ENCODE results near the gene SYNRG.
A peak's percentile ranks its signal among the peaks of the same experiment; 100 is the strongest.

The SYNRG gene

DNA sequence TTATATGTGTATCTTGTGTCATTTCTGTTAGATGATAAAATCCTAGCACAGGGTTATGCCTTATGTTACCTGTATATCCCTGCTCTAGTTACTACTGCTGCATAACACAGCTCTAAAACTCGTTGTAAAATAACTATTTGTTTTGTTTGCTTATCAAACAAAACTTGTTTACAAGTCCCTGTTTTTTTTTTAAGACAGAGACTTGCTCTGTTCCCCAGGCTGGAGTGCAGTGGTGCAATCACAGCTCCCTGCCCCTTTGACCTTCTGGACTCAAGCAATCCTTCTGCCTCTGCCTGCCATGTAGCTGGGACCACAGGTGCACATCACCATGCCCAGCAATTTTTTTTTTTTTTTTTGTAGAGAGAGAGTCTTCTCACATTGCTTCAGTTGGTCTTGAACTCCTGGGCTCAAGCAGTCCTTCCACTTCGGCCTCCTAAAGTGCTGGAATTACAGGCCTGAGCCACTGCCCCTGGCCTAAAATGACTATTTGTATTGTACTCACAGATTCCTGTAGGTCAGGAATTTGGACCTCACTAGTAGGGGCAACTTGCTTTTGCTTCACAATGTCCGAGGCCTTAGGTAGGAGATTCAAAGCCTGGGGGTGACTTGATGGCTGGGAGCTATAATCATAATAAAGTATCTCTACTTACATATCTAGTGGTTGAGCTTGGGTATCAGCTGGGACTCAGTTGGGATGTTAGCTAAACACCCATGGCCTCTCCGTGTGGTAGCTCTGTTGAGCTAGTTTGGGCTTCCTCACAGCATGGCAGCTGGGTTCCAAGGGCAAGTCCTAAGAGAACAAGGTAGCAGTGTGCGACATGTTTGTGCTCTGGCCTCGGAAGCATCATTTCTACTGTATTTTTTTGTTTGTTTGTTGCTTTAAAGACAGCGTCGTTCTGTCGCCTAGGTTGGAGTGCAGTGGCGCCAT is 106.9 kb downstream of the SYNRG start:
- Histone ChIP-seq H3K36me3 (ENCODE audit: insufficient read depth, low read length) (no peaks in the 10 kb centered on the region), H3K4me3 (ENCODE audit: low read length) (no peak overlapping the region), H3K27me3 (ENCODE audit: insufficient read depth, low read length) (no peaks in the 10 kb centered on the region), H2AFZ (ENCODE audit: low read depth, low read length) (no peak overlapping the region), H3K4me1 (ENCODE audit: insufficient read depth, low read length) (no peaks in the 10 kb centered on the region), H3K9me3 (ENCODE audit: low read length) (peaks cover 3% of the 10 kb centered on the region)

DNA sequence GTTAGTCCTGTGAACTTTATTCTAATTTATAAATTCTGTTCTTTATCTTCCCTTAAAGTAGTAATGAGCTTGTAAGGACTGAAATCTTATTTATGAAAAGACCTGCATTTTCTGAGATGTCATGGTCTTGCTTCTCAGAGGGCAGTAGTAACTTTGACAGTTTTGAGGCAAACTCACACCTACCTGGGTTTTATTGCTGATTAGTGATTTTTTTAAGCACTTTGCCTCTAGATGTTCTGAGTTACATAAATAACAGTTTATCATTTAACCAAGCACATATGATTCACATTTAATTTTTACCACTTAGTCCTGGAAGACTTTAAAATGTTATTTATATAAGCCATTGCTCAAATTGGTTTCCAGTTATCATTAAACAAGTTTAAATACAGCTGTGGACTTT is 108.8 kb downstream of the SYNRG start:
- Histone ChIP-seq H3K9me3 (ENCODE audit: low read length) (peaks cover 3% of the 10 kb centered on the region), H3K4me3 (ENCODE audit: low read length) (no peak overlapping the region), H2AFZ (ENCODE audit: low read depth, low read length) (no peak overlapping the region), H3K36me3 (ENCODE audit: insufficient read depth, low read length) (no peaks in the 10 kb centered on the region), H3K4me1 (ENCODE audit: insufficient read depth, low read length) (peaks cover under 1% of the 10 kb centered on the region), H3K27me3 (ENCODE audit: insufficient read depth, low read length) (no peaks in the 10 kb centered on the region)

DNA sequence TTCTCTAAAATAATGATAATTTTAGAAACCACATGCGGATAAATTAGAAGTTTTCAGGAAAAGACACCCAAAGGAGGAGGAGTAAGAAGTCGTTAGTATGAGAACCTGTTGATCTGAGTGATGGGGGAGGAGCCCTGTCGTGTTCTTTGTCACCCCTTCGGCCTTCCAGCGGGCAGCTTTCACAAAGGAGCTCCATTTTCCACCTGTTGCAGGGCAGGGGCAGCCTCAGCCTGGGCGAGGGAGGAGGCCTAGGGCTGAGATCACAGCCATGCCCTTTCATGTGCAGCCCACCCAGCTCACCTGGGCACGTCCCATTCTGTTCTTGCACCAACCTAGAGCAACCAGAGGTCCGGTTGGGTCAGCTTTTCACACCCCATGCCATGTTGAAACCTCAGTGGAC is 114.2 kb downstream of the SYNRG start:
- Histone ChIP-seq H3K27me3 (ENCODE audit: insufficient read depth, low read length) (no peaks in the 10 kb centered on the region), H3K4me1 (ENCODE audit: insufficient read depth, low read length) (peaks cover 31% of the 10 kb centered on the region), H2AFZ (ENCODE audit: low read depth, low read length) (no peak overlapping the region), H3K4me3 (ENCODE audit: low read length) (no peak overlapping the region), H3K36me3 (ENCODE audit: insufficient read depth, low read length) (no peaks in the 10 kb centered on the region), H3K9me3 (ENCODE audit: low read length) (no peaks in the 10 kb centered on the region)

DNA sequence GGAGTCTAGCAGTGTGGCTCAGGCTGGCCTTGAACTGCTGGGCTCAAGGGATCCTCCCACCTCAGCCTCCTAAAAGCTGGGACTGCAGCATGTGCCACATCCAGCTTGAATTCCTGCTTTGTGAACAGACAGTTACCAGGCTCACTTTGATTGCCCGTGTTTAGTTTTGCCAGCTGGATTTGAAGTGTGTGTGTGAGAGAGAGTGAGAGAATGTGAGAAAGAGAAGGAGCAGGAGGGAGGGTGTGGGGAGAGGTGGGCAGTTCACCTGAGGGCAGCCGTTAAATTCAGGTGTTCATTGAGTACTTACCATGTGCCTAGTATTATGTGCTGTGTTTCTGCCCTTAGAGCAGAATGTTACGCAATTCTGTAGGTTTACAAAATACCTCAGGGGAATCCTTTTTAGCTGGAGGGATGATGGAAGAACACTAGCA is 114.8 kb downstream of the SYNRG start:
- no peak overlapping the region for H3K4me3 ChIP-seq (ENCODE audit: low read length)
- no peaks in the 10 kb centered on the region for H3K27me3 ChIP-seq (ENCODE audit: insufficient read depth, low read length)
- no peak overlapping the region for H2AFZ ChIP-seq (ENCODE audit: low read depth, low read length)
- no peaks in the 10 kb centered on the region for H3K36me3 ChIP-seq (ENCODE audit: insufficient read depth, low read length)
- peaks cover 31% of the 10 kb centered on the region for H3K4me1 ChIP-seq (ENCODE audit: insufficient read depth, low read length)
- H3K9me3 ChIP-seq (ENCODE audit: low read length), result no peaks in the 10 kb centered on the region

DNA sequence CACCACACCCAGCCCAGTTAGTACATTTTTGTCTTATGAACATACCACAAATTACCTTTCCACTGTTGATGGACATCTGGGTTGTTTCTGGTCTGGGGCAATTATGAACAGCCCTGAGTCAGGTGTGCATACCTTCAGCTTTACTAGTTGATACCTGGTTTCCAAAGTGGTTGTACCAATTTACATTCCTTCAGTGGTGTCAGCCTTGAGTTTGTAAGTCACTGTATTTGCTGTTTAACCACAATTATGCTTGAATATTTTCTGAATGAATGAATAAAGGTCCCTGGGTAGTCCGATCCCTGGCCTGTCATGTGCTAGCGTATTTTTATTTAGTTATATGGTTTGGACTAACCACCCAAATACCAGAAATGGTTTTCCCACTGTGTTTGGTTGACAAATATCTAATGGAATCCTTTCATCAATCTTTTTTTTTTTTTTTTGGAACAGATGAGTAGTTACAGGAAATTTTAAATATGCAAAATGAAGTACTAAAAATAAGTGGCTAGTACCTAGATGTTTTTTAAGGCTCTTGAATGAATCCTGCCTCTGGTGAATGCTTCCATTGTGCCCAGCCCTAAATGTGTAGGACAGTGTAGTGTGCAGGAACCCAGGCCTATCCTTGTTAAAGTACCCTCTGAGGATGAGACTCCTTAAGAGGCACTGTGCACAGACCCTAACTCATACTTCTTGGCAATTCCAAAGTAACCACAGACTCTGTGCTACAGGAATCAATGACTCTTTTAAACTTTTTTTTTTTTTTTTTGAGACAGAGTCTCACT is 115.8 kb downstream of the SYNRG start:
- Histone ChIP-seq H3K4me1 (ENCODE audit: insufficient read depth, low read length) (peaks cover 39% of the 10 kb centered on the region), H3K27me3 (ENCODE audit: insufficient read depth, low read length) (no peaks in the 10 kb centered on the region), H3K9me3 (ENCODE audit: low read length) (no peaks in the 10 kb centered on the region), H3K36me3 (ENCODE audit: insufficient read depth, low read length) (no peaks in the 10 kb centered on the region), H3K4me3 (ENCODE audit: low read length) (no peak overlapping the region), H2AFZ (ENCODE audit: low read depth, low read length) (no peak overlapping the region)

DNA sequence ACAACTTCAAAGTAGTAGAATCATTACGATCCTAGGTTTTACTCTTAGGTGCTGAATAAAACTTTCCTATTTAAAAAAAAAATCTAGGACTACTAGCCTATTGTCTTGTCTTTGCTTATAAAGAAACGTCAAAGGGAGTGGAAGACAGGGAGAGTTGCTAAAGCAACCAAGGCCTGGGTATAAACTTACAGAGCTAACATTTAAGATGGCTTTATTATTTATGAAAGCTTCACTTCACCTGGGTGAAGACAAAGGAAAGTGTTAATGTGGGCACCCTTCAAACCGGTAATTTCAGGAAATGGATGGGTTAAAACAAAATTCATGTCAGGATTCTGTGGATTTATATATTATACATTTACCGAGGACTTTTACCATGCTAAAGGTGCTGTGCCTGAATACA is 117.1 kb downstream of the SYNRG start:
- H3K36me3 ChIP-seq (ENCODE audit: insufficient read depth, low read length), result no peaks in the 10 kb centered on the region
- no peaks in the 10 kb centered on the region for H3K9me3 ChIP-seq (ENCODE audit: low read length)
- peak overlapping the region; percentile 98 for H3K4me3 ChIP-seq (ENCODE audit: low read length)
- H3K27me3 ChIP-seq (ENCODE audit: insufficient read depth, low read length), result no peaks in the 10 kb centered on the region
- no peak overlapping the region for H2AFZ ChIP-seq (ENCODE audit: low read depth, low read length)
- peaks cover 41% of the 10 kb centered on the region for H3K4me1 ChIP-seq (ENCODE audit: insufficient read depth, low read length)

DNA sequence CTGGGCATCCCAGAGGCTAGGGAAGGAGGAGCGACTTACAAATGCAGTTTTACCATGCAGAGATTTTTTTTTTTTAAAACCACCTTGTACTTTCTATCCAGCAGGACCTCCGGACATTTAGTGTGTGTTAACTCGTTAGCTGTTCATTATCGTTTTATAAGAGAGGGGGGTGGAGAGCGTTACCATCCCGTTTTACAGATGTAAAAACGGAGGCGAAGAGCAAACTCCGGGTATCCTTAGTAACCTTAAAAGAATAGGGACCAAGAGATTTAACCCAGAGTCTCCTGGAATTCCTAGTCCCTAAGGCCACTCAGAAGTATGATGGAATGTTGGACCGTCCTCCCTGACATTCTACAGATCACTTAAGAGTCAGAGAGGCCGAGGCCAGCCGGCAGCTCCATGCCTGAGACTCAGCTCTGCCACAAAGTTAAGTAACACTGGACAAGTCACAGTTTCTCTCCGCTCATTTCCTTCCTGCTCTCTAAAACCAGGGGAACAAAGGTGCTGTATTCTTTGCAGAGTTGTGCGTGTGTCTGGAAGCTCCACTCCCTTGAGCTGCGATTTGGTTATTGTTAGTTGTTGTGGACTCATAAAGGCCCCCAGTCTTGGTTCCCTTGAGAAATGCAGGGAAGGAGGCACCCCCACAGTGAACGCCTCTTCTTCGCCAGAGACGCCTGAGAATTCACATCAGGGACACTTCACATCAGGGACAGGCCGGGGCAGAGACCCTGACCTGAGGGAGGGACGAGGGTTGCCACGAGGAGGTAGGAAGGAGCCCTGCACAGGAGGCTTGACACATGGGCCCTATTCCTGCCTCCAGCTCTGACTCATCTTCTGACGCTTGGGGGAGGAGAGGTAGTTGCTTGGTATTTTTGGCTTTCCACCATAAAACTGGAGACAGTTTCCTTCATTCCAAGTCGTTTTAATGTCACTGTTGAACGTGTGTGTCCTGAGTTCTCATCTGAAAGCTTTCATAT is 118.3 kb downstream of the SYNRG start:
- H3K4me1 ChIP-seq (ENCODE audit: insufficient read depth, low read length), result peaks cover 41% of the 10 kb centered on the region

DNA sequence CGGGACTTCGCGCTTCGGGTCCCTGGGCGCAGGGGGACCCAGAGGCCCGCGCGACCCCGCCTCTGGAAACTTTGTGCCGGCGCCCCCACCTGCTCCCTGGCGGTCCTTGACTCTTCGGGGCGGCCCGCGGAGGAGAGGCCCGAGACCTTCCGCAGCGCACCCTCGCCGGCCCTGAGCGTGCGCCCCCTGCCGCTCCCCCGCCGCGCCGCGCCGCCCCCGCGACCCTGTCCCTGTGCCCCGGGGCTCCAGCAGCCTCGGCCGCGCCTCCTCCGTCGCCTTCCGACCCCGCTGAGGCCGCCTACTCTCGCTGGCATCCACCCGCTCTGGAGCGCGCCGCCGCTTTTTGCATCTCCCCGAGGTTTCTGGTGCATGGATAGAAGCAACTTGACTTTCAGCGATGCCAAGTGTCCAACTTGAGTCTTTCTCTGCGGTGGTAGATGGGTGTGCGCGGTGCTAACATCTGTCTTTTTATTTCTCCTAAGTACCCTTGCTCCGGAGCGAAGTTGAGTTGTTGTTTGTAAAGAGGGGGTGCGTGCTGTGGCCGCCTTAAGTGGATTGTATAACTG is 119.1 kb downstream of the SYNRG start:
- H3K9me3 ChIP-seq (ENCODE audit: low read length), result no peaks in the 10 kb centered on the region
- peak overlapping the region; percentile 62 for H2AFZ ChIP-seq (ENCODE audit: low read depth, low read length)
- H3K27me3 ChIP-seq (ENCODE audit: insufficient read depth, low read length), result no peaks in the 10 kb centered on the region
- peak overlapping the region; percentile 98 for H3K4me3 ChIP-seq (ENCODE audit: low read length)
- peaks cover 37% of the 10 kb centered on the region for H3K4me1 ChIP-seq (ENCODE audit: insufficient read depth, low read length)
- no peaks in the 10 kb centered on the region for H3K36me3 ChIP-seq (ENCODE audit: insufficient read depth, low read length)

More for the DNA sequence above, 118.3 kb downstream of the SYNRG start:
- Histone ChIP-seq H3K9me3 (ENCODE audit: low read length) (no peaks in the 10 kb centered on the region), H3K36me3 (ENCODE audit: insufficient read depth, low read length) (no peaks in the 10 kb centered on the region), H3K27me3 (ENCODE audit: insufficient read depth, low read length) (no peaks in the 10 kb centered on the region), H2AFZ (ENCODE audit: low read depth, low read length) (no peak overlapping the region), H3K4me3 (ENCODE audit: low read length) (peak overlapping the region; percentile 98)

DNA sequence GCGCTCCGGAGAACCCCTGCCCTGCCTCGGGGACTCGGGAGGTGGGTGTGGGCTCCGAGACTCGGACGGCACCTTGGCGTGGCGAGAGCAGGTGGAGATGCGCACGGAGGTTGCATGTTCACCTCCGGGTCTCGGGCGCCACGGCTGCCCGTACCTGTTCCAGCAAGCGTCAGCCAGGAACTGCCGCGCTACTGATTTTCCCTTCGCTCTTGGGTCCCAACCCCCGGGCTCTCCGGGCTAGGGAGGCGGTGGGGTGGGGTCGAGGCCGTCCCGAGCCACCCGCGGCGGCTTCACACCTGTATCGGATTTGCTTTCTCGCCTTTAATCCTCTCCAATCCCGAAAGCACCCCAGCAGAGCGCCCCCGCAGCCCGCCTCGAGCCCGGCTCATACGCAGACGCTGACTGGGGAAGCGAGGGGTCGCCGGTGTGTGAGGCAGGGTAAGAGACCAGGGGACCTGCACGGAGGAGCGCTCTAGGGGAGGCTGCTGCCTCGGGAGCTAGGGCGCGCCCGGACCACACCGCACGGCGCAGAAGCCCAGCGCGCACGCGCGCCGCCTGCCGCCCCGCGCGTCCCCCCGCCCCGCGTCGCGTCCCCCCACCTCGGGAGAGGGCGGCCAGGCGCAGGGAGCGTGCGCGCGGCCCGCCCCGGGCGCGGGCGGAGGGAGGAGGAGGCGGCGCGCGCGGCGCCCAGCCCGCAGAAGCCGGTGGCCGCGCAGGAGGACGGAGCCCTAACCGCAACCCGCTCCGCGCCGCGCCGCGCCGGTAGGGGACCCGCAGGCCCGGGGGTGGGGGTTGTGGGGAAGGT is 119.8 kb downstream of the SYNRG start, which contains the start of gene DUSP14:
TSS of gene DUSP14 (plus strand) at position 695 of the 805 bp plus-strand sequence. CDS start 22,382 bp downstream, outside the sequence.
- peak within 1 kb of the TSS; percentile 98 for H2AFZ ChIP-seq (ENCODE audit: low read depth, low read length)
- H3K4me3 ChIP-seq (ENCODE audit: low read length), result peak within 1 kb of the TSS; percentile 98
- H3K27me3 ChIP-seq (ENCODE audit: insufficient read depth, low read length), result no peaks in the 10 kb centered on the region
- H3K9me3 ChIP-seq (ENCODE audit: low read length), result no peaks in the 10 kb centered on the region
- peaks cover 35% of the 10 kb centered on the region for H3K4me1 ChIP-seq (ENCODE audit: insufficient read depth, low read length)
- no peaks in the 10 kb centered on the region for H3K36me3 ChIP-seq (ENCODE audit: insufficient read depth, low read length)

DNA sequence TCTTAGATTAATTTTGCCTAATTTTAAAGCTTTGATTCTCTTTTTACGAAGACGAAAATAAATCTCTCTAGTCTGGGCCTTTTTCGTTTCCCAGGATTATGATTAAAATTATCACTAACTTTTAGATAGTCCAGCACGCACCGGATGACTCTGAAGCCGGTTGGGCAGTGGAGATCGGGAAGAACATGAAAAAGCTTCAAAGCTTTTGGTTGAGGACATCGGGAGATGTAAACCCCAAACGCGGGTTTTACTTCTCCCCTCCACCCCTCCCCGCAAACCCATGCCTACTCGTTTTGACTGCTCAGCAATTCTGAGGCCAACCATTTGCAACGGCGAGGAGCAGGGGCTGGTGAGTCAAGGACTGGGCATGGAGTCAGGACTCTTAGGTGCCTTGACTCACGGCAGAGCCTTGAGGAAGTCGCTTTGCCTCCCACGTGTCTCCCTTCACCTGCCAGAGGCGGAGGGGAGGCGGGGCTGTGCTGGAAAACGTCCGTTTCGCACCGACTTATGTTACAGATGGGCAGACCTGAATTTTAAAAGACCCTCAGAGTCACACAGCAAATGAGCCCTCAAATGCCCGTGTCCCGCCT is 120.5 kb downstream of the SYNRG start:
- peak overlapping the region; percentile 98 for H3K4me3 ChIP-seq (ENCODE audit: low read length)
- H3K4me1 ChIP-seq (ENCODE audit: insufficient read depth, low read length), result peaks cover 35% of the 10 kb centered on the region
- H3K27me3 ChIP-seq (ENCODE audit: insufficient read depth, low read length), result no peaks in the 10 kb centered on the region
- H3K9me3 ChIP-seq (ENCODE audit: low read length), result no peaks in the 10 kb centered on the region
- peak overlapping the region; percentile 98 for H2AFZ ChIP-seq (ENCODE audit: low read depth, low read length)
- no peaks in the 10 kb centered on the region for H3K36me3 ChIP-seq (ENCODE audit: insufficient read depth, low read length)

DNA sequence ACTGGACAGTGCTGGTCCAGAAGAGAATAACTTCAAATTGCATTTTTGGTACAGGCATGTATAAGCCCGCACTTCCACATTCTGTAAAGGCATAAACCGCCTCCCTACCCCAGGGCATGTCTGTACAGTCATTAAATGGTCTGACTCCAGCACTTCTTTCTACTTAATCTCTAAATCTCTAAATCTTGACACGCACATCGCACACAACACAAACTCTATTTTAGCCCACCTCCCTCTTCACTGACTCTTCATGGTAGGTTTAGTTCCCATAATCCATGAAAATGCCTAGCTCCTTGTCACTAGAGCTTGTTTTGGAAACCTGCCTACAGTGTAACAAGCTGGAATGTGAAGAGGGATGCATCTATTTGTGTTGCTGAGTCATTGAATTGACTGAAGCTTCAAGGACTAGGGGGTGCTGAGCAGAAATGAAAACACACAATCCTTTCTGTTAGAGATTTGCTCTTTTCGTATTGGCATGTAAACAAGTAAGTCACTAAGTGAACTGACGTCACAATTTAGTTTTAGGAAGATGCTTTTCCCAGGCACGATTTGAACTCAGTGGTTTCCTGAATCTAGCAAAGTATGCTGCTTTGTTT is 121.1 kb downstream of the SYNRG start:
- Histone ChIP-seq H3K9me3 (ENCODE audit: low read length) (no peaks in the 10 kb centered on the region), H3K27me3 (ENCODE audit: insufficient read depth, low read length) (no peaks in the 10 kb centered on the region), H3K4me1 (ENCODE audit: insufficient read depth, low read length) (peaks cover 40% of the 10 kb centered on the region), H3K36me3 (ENCODE audit: insufficient read depth, low read length) (no peaks in the 10 kb centered on the region), H2AFZ (ENCODE audit: low read depth, low read length) (no peak overlapping the region), H3K4me3 (ENCODE audit: low read length) (no peak overlapping the region)
